ENCODE measurements around the gene ADAMTSL1. TPM values are rescaled to one million over a fixed set of nuclear protein-coding genes. Genes with fewer than 3 reads are reported as not detected.

ADAMTSL1 gene
- total and polyA plus RNA-seq, 2 experiments from 2014 or later = 2.3 to 5.0 TPM

DNA sequence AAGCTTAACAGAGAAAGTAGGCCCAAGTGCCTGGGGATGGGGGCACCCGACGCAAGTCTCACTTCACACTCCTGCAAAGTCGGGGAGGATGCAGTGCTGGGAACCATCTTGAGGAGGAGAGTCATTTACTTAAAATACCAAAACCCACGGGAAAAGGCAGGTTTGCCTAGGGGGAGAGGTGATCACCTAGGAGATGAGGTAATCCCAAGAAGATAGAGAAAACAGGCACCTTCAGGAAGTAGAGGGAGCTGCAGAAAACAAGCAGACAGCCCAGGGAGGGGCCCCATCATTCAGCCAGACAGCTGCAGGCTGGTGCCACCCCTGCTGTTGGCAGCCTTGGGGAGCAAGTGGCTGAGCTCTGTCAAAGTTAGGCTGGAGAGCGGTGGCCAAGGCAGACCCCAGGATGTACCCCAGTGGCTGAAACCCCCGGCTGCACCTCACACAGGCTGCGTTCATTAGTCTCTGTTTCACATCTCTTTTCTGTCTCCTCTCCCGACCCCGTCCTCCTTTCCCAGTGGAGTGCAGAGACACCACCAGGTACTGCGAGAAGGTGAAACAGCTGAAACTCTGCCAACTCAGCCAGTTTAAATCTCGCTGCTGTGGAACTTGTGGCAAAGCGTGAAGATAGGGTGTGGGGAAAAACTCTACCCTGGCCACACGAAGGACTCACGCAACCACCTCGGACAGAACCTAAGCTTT lies 434.1 kb downstream of the ADAMTSL1 start:
- no peak for TF ChIP-seq EZH2phosphoT487 (IDR thresholded peaks at IDR 0.05; ENCODE audit: unreplicated experiment)
- TF ChIP-seq ETS1 (IDR thresholded peaks at IDR 0.05) = no peak
- no peak for TF ChIP-seq ZNF331 (CRISPR knock-in tag; IDR thresholded peaks at IDR 0.05; ENCODE audit: low read depth)
- no peak for TF ChIP-seq POLR2AphosphoS5 (IDR thresholded peaks at IDR 0.05; ENCODE audit: low read depth)
- no peak for TF ChIP-seq EZH2 (IDR thresholded peaks at IDR 0.05; ENCODE audit: low read depth, unreplicated experiment)
- TF ChIP-seq NANOG (IDR thresholded peaks at IDR 0.05; ENCODE audit: borderline replicate concordance) = no peak
- TF ChIP-seq CTCF (conservative IDR thresholded peaks at IDR 0.05; ENCODE audit: low read depth in 2 of 2) = no peak
- TF ChIP-seq STAT1 (IDR thresholded peaks at IDR 0.05; ENCODE audit: unreplicated experiment) = no peak
- TF ChIP-seq, protein P1, sequence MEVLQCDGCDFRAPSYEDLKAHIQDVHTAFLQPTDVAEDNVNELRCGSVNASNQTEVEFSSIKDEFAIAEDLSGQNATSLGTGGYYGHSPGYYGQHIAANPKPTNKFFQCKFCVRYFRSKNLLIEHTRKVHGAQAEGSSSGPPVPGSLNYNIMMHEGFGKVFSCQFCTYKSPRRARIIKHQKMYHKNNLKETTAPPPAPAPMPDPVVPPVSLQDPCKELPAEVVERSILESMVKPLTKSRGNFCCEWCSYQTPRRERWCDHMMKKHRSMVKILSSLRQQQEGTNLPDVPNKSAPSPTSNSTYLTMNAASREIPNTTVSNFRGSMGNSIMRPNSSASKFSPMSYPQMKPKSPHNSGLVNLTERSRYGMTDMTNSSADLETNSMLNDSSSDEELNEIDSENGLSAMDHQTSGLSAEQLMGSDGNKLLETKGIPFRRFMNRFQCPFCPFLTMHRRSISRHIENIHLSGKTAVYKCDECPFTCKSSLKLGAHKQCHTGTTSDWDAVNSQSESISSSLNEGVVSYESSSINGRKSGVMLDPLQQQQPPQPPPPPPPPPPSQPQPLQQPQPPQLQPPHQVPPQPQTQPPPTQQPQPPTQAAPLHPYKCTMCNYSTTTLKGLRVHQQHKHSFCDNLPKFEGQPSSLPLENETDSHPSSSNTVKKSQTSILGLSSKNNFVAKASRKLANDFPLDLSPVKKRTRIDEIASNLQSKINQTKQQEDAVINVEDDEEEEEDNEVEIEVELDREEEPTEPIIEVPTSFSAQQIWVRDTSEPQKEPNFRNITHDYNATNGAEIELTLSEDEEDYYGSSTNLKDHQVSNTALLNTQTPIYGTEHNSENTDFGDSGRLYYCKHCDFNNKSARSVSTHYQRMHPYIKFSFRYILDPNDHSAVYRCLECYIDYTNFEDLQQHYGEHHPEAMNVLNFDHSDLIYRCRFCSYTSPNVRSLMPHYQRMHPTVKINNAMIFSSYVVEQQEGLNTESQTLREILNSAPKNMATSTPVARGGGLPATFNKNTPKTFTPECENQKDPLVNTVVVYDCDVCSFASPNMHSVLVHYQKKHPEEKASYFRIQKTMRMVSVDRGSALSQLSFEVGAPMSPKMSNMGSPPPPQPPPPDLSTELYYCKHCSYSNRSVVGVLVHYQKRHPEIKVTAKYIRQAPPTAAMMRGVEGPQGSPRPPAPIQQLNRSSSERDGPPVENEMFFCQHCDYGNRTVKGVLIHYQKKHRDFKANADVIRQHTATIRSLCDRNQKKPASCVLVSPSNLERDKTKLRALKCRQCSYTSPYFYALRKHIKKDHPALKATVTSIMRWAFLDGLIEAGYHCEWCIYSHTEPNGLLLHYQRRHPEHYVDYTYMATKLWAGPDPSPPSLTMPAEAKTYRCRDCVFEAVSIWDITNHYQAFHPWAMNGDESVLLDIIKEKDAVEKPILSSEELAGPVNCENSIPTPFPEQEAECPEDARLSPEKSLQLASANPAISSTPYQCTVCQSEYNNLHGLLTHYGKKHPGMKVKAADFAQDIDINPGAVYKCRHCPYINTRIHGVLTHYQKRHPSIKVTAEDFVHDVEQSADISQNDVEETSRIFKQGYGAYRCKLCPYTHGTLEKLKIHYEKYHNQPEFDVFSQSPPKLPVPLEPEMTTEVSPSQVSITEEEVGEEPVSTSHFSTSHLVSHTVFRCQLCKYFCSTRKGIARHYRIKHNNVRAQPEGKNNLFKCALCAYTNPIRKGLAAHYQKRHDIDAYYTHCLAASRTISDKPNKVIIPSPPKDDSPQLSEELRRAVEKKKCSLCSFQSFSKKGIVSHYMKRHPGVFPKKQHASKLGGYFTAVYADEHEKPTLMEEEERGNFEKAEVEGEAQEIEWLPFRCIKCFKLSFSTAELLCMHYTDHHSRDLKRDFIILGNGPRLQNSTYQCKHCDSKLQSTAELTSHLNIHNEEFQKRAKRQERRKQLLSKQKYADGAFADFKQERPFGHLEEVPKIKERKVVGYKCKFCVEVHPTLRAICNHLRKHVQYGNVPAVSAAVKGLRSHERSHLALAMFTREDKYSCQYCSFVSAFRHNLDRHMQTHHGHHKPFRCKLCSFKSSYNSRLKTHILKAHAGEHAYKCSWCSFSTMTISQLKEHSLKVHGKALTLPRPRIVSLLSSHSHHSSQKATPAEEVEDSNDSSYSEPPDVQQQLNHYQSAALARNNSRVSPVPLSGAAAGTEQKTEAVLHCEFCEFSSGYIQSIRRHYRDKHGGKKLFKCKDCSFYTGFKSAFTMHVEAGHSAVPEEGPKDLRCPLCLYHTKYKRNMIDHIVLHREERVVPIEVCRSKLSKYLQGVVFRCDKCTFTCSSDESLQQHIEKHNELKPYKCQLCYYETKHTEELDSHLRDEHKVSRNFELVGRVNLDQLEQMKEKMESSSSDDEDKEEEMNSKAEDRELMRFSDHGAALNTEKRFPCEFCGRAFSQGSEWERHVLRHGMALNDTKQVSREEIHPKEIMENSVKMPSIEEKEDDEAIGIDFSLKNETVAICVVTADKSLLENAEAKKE (CRISPR knock-in tag; IDR thresholded peaks at IDR 0.05) = no peak
- no peak for TF ChIP-seq ZNF114 (CRISPR knock-in tag; IDR thresholded peaks at IDR 0.05)
- TF ChIP-seq, protein P2, sequence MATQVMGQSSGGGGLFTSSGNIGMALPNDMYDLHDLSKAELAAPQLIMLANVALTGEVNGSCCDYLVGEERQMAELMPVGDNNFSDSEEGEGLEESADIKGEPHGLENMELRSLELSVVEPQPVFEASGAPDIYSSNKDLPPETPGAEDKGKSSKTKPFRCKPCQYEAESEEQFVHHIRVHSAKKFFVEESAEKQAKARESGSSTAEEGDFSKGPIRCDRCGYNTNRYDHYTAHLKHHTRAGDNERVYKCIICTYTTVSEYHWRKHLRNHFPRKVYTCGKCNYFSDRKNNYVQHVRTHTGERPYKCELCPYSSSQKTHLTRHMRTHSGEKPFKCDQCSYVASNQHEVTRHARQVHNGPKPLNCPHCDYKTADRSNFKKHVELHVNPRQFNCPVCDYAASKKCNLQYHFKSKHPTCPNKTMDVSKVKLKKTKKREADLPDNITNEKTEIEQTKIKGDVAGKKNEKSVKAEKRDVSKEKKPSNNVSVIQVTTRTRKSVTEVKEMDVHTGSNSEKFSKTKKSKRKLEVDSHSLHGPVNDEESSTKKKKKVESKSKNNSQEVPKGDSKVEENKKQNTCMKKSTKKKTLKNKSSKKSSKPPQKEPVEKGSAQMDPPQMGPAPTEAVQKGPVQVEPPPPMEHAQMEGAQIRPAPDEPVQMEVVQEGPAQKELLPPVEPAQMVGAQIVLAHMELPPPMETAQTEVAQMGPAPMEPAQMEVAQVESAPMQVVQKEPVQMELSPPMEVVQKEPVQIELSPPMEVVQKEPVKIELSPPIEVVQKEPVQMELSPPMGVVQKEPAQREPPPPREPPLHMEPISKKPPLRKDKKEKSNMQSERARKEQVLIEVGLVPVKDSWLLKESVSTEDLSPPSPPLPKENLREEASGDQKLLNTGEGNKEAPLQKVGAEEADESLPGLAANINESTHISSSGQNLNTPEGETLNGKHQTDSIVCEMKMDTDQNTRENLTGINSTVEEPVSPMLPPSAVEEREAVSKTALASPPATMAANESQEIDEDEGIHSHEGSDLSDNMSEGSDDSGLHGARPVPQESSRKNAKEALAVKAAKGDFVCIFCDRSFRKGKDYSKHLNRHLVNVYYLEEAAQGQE (IDR thresholded peaks at IDR 0.05; ENCODE audit: unreplicated experiment) = no peak
- no peak for TF ChIP-seq CREB1 (CRISPR knock-in tag; IDR thresholded peaks at IDR 0.05; ENCODE audit: low read depth)
- no peak for TF ChIP-seq JUNB (IDR thresholded peaks at IDR 0.05; ENCODE audit: unreplicated experiment)
- H3K27ac Mint-ChIP-seq = no peak overlapping the region

More for the DNA sequence above, 434.1 kb downstream of the ADAMTSL1 start:
- H3K4me3 ChIP-seq = no peak overlapping the region
- H3K9me2 ChIP-seq (ENCODE audit: insufficient read depth) = peaks cover 11% of the 10 kb centered on the region
- Mint-ChIP-seq H3K36me3 (ENCODE audit: low read depth) (no peaks in the 10 kb centered on the region), H3K4me1 (peaks cover 28% of the 10 kb centered on the region), H3K9me3 (no peaks in the 10 kb centered on the region), H3K4me3 (no peak overlapping the region), H3K27me3 (ENCODE audit: insufficient read depth, low read depth, poor library complexity) (peaks cover 7% of the 10 kb centered on the region)
- H4K20me1 ChIP-seq (replicated peaks; ENCODE audit: insufficient read depth) = no peaks in the 10 kb centered on the region
- H2AFZ ChIP-seq = peak overlapping the region; percentile 69
- peaks cover 17% of the 10 kb centered on the region for H3K4me1 ChIP-seq (ENCODE audit: insufficient read depth)
- no peaks in the 10 kb centered on the region for H3K79me2 ChIP-seq (replicated peaks; ENCODE audit: insufficient read depth)
- no peaks in the 10 kb centered on the region for H3F3A ChIP-seq (replicated peaks; ENCODE audit: low read depth)
- no peak overlapping the region for H3K4me2 ChIP-seq
- DNase-seq (ENCODE audit: low spot score) (no peak), ATAC-seq (peak; percentile 19)
- no peaks in the 10 kb centered on the region for H3K27me3 ChIP-seq (ENCODE audit: insufficient read depth)
- H3K27ac ChIP-seq (ENCODE audit: low read depth) = no peak overlapping the region
- H3K36me3 ChIP-seq (ENCODE audit: insufficient read depth) = no peaks in the 10 kb centered on the region
